Measurements from ENCODE around the gene TGFB1.

Gene TGFB1

DNA sequence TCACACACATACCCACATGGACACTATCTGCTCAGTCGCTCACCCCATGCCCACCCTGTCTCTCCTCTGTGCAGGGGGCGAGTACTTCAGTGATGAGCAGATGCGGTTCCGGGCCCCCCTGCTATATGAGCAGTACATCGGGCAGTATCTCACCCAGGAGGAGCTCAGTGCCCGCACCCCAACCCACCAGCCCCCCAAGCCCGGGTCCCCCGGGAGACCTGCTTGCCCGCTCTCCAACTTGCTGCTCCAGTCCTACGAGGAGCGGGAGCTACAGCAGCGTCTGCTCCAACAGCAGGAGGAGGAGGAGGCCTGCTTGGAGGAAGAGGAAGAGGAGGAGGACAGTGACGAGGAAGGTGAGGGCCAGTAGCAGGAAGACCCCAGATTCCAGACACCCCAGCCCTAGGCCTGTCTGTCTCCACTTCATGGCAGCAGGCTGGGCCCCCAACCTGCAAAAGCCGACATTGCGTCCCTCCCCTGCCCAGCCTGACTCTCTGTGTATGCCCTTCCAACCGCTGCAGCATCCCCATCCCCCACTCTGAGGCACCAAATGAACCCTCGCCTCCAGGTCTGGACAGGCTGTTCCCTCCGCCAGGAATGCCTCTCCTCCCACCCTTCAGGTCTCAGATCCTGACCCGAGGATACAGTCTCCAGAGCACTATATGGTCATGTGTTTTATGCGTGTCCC is 34.1 kb downstream of the TGFB1 start:
- DNase-seq: no peak

DNA sequence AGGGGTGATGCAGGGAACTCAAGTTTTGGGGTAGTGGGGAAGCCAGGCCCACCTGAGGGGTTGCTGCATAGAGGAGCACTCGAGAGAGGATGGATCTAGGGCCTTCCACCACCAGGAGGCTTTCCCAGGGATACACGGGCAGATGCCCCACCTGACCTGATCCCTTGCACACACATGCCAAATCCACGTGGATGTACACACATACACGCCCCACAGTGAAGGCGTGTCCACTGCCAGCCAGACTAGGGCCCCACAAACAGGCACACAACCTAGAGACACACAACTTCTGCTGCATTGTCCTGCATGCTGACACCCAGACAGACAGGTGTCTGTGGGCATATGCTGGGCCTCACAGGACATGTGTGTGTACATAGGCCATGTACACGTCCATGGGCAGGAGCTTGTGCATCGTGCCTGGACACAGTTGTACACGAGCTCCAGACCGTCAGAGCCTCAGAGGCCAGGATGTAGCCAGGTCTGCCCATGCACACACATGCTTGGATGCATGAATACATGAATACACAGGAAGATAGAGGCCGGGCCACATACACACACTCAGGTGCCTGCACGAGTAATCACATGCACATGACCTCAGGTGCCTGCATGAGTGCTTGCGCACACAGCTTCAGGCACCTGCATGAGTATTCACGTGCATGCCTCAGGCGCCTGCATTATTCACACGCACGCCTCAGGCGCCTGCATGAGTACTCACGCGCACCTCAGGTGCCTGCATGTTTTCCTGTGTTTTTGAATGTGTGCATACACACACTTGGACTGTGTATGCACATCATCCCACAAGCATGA is 34.8 kb downstream of the TGFB1 start:
- DNase-seq: no peak

DNA sequence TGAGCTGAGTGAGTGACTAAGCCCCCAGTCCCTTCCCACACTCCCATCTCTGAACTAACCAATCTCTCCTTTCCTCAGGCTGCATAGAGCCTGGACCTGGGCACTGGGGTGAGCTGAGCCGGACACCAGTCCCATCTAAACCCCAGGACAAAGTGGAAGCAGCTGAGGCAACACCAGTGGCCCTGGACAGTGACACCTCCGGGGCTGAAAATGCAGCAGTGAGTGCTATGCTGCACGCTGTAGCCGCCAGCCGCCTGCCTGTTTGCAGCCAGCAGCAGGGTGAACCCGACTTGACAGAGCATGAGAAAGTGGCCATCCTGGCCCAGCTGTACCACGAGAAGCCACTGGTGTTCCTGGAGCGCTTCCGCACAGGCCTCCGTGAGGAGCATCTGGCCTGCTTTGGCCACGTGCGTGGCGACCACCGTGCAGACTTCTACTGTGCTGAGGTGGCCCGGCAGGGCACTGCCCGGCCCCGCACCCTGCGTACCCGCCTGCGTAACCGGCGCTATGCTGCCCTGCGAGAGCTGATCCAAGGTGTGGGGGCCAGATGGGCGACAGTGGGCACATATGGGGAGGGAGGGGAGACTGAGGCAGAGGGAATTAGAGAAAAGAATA is 37.3 kb downstream of the TGFB1 start:
- no peak for DNase-seq

GRCh38 chr19:41311613-41312012 is 42.1 kb downstream of the TGFB1 start:
- DNase-seq: no peak

DNA sequence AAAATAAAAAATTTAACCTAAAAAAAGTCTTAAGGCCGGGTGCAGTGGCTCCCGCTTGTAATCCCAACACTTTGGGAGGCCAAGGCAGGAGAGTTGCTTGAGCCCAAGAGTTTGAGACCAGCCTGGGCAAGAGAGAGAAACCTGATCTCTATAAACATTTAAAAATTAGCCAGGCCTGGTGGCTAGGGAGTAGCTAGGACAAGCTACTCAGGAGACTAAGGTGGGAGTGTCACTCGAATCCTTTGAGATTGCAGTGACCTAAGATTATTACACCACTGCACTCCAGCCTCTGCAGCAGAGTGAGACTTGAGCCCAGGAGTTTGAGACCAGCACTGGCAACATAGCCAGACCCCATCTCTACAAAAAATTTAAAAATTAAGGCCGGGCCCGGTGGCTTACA is 42.6 kb downstream of the TGFB1 start:
- DNase-seq: no peak

DNA sequence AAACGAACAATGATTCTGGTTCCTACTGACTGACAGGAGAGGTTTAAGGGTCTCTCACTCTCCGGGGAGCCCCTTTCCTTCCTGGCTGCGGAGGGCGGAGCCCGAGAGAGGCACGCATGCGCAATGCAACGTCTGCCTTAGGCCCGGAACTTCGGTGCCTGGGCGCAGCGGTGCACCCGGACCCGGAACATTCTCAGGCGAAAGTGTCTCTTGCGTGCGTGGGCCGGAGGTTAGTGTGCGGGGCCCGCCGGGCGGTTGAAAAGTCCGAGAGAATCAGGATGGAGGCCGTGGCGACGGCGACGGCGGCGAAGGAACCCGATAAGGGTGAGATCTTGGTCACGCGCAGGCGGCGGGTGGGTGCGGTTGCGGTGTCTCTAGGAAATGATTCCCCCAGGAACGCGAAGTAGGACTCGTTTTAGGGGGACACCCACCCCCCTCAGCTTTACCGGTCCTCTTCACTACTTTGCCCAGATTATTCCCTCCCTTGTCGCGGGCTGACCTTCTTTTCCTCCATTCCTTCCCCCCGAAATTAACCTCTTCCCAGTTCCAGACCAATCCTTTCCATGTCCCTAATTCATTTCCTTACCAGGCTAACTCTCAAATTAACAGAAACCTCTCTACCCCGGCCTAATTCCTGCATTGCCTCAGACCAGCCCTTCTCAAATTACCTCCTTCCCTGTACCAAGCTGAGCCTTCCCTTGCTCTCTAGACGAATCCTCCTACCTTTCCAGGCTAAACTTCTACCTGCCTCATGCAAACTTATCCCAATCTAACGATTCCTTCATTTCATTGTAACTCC is 43.5 kb downstream of the TGFB1 start, which contains the start of gene CCDC97:
Gene CCDC97 (plus strand): TSS at position 140 of the 799 bp plus-strand sequence. CDS start 139 bp downstream, at position 279.
- DNase-seq: peak; percentile 40

- DNase-seq: no peak
Measured at GRCh38 chr19:41309180-41310032, 44.3 kb downstream of the TGFB1 start.

- DNase-seq: peak; percentile 80
Measured at GRCh38 chr19:41308450-41309179, 45.1 kb downstream of the TGFB1 start.

DNA sequence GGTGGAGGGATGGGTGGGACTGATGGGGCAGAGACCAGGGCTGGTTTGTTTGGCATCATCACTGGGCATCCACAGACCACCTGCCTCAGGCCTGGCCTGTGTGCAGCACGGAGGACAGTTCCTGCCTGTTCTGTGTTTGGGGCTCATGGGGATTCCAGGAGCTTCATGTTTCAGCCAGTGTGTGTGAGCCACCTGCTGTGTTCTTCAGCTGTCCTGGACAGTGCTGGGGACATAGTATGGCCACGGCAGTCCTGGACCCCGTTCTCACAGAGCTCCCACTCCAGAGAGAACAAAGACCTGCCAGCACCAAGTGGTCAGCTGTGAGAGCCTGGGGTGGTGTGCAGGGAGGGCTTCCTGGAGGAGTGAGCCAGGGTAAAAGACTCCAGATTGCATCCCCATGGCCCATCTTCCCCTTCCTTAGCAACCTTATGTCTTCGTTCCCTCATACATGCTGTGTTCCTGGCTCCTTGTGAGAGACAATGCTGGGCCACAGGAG is 45.7 kb downstream of the TGFB1 start:
- no peak for DNase-seq

DNA sequence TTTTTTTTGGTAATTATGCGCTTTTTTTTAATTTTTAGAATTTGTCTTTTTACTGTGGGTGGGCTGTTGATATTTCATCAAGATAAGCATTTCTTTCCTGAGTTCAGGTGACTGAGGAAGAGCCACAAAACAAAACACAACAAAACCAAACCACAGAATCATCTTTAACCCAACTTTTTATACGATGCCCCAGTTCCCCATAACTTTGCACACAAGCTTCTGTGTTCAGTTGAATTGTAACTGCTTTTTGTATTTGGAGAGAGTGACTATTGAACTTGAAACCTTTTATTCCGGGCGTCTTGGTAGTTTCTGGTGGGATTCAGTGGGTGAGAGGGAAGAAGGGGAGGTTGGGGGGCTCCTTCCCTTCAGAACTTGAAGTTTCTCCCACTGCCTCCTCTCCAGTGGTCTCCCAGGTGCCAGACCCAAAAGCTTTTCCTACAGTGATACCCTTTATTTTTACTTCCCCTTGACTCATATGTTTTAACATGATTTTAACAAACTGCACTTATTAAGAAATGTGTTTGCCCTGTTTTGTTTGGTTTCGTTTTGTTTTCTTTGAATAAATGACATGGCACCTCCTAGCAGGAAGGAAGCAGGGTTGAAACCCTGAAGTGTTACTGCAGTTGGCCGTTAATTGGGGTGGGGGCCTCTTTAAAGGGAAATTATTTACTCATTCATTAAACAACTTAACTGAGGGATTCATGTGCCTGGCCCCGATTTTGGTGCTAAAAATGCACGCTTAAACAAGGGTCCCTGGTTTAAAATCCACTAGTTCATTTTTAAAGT is 46.4 kb downstream of the TGFB1 start:
- no peak for DNase-seq

GRCh38 chr19:41305927-41306793 is 47.6 kb downstream of the TGFB1 start:
- no peak for DNase-seq

DNA sequence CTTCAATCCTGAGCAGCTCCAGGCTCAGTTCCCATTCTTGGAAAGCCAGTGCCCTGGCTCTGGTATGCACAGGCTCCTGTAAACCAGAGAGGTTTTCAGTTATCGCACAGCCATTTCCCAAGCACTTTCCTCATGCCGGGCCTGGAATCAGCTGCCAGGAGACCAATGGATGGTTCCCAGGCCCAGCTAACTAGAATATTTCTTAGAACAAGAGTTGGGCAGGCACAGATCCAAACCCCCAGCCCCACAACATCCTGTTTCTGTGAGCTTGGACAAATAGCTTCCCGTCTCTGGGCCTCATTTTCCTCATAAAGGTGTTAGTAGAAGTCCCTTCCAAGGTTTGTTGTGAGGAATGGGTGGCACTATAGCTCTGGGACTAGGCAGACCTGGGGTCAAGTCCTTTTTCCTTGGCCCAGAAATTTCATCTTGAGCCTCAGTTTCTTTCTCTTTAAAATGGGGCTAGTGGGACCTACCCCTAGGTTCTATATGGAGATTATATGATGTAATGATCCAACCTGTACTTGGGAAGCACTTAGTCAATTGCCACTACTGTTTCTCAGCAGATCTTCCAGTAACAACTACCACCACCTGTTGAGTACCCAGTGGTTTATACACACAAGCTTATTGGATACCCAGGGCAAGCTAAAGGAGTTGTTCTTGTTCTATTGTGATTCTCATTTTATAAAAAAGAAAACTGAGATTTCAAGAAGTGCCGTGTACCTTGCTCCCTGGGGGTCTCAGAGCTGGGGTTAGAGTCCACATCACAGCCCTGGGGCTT is 48.8 kb downstream of the TGFB1 start:
- no peak for DNase-seq

DNA sequence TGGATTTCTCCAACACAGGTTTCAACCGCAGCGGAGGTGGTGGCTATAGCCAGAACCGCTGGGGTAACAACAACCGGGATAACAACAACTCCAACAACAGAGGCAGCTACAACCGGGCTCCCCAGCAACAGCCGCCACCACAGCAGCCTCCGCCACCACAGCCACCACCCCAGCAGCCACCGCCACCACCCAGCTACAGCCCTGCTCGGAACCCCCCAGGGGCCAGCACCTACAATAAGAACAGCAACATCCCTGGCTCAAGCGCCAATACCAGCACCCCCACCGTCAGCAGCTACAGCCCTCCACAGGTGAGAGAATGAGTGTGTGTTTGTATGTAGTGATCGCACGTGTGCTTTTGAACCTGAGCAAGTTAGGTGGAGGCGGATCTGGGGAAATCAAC is 49.8 kb downstream of the TGFB1 start:
- DNase-seq: no peak

- DNase-seq: no peak
Measured at GRCh38 chr19:41302624-41303351, 50.9 kb downstream of the TGFB1 start.

- DNase-seq: no peak
Measured at GRCh38 chr19:41300555-41300954, 53.2 kb downstream of the TGFB1 start.

DNA sequence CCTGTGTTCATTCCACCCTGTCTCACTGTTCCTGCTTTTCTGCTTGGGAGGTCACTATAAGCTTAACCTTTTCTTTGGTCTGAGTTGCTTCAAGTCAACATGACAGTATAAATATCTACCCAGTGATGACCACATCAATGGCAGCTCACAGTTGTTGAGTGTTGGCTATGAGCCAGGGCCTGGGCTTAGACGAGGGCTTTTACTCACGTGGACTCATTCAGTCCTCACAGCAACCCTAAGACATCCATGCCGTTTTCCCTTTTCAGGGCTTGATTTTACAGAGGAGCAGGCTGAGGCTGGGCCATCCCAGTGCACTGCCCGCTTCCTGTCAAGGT is 54.0 kb downstream of the TGFB1 start:
- no peak for DNase-seq

DNA sequence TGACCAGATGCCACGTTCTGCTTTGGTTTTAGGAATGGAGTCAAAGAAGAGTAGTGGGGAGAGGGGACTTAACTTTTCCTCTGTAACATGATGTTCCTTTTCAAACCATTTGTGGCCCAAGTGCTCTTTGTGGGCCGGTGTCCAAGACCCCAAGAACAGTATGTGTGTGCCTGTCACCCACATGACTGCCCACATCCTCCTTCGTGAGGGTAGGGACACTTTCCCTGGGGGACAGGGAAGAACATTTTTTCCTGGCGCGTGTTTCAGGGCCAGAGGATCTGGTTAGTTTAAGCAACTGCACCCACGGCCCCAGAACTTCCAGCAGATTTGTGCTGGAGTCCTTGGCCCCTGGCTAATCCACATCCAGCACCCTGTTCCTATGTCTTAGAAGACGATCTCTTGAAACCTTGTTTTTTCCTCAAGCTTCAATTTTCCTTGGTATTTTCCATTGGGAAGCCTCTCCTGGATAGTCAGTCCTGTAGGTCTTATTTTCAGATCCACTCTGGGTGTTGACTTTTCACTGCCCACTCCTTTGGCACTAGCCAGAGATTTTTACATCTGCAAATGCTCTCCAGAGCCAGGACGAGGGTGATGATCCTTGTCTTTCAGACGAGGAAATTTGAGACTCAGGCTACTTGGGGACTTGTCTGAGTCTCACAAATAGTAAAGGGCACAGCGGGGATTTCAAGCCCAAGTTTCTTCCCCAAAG is 54.5 kb downstream of the TGFB1 start:
- DNase-seq: no peak
